RWPE2 (cell line): ENCODE results near the gene PCK1.

Source experiments
- ATAC-seq: fragments of 200-7000 bp; cut with Tn5 transposase; 3 replicates; pipeline ENCODE4 v1.9.1; 2021; ENCODE audit warnings: low read depth
- DNase-seq: peaks from one replicate; pipeline ENCODE4 v3.0.0-alpha.2; 2020; ENCODE audit warnings: low spot score
- H3K27ac ChIP-seq: fragments of 450-650 bp; 2 replicates; pipeline ENCODE4 v1.5.1; 2017; ENCODE audit warnings: mild to moderate bottlenecking; ENCODE audit not compliant: poor library complexity, severe bottlenecking
- H3K27me3 ChIP-seq: fragments of 250-450 bp; sonication (Bioruptor Pico); 2 replicates; pipeline ENCODE4 v1.5.1; 2021; ENCODE audit warnings: mild to moderate bottlenecking, moderate library complexity; ENCODE audit not compliant: insufficient read depth, poor library complexity, severe bottlenecking
- H3K36me3 ChIP-seq: fragments of 250-450 bp; sonication (Bioruptor Pico); 2 replicates; pipeline ENCODE4 v1.5.1; 2020; ENCODE audit warnings: low read depth, mild to moderate bottlenecking, moderate library complexity
- H3K4me1 ChIP-seq: fragments of 250-450 bp; sonication (Bioruptor Pico); 2 replicates; pipeline ENCODE4 v1.5.1; 2021; ENCODE audit warnings: mild to moderate bottlenecking, moderate library complexity; ENCODE audit not compliant: insufficient read depth, poor library complexity, severe bottlenecking
- H3K4me3 ChIP-seq: fragments of 250-450 bp; sonication (Bioruptor Pico); 2 replicates; pipeline ENCODE4 v1.5.1; 2021; ENCODE audit warnings: mild to moderate bottlenecking, moderate library complexity; ENCODE audit not compliant: severe bottlenecking
- H3K9me3 ChIP-seq: fragments of 250-450 bp; sonication (Bioruptor Pico); 2 replicates; pipeline ENCODE4 v1.5.1; 2021; ENCODE audit warnings: mild to moderate bottlenecking, moderate library complexity; ENCODE audit not compliant: severe bottlenecking
- TF ChIP-seq, protein P1 (sequence below): fragments of 450-650 bp; IDR thresholded peaks from one replicate; pipeline ENCODE4 v1.5.1; 2017; ENCODE audit warnings: mild to moderate bottlenecking, moderate library complexity; ENCODE audit not compliant: poor library complexity, severe bottlenecking

Gene PCK1

DNA sequence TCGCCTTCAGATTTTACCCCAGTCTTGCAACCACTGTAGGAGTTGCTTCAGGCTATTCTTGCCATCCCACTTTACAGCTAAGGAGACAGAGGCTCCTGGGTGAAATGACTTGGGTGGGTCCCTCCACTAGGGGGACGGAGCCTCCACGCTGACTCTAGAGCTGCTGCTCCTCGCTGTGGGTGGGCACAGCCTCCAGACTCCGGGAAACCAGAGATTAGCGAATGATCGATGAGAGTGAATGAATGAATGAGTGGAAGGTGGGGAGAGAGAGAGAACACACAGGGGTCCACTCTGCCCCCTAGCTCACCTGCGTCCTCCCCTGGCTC, 48.9 kb downstream of the PCK1 start:
- H3K4me1 ChIP-seq: no peaks in the 10 kb centered on the region
- no peak overlapping the region for H3K4me3 ChIP-seq
- peaks cover 17% of the 10 kb centered on the region for H3K27me3 ChIP-seq
- no peak overlapping the region for H3K27ac ChIP-seq
- no peak for DNase-seq
- H3K36me3 ChIP-seq: no peaks in the 10 kb centered on the region
- no peak for ATAC-seq
- TF ChIP-seq, protein P1, sequence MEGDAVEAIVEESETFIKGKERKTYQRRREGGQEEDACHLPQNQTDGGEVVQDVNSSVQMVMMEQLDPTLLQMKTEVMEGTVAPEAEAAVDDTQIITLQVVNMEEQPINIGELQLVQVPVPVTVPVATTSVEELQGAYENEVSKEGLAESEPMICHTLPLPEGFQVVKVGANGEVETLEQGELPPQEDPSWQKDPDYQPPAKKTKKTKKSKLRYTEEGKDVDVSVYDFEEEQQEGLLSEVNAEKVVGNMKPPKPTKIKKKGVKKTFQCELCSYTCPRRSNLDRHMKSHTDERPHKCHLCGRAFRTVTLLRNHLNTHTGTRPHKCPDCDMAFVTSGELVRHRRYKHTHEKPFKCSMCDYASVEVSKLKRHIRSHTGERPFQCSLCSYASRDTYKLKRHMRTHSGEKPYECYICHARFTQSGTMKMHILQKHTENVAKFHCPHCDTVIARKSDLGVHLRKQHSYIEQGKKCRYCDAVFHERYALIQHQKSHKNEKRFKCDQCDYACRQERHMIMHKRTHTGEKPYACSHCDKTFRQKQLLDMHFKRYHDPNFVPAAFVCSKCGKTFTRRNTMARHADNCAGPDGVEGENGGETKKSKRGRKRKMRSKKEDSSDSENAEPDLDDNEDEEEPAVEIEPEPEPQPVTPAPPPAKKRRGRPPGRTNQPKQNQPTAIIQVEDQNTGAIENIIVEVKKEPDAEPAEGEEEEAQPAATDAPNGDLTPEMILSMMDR: no peak
- H3K9me3 ChIP-seq: no peaks in the 10 kb centered on the region

DNA sequence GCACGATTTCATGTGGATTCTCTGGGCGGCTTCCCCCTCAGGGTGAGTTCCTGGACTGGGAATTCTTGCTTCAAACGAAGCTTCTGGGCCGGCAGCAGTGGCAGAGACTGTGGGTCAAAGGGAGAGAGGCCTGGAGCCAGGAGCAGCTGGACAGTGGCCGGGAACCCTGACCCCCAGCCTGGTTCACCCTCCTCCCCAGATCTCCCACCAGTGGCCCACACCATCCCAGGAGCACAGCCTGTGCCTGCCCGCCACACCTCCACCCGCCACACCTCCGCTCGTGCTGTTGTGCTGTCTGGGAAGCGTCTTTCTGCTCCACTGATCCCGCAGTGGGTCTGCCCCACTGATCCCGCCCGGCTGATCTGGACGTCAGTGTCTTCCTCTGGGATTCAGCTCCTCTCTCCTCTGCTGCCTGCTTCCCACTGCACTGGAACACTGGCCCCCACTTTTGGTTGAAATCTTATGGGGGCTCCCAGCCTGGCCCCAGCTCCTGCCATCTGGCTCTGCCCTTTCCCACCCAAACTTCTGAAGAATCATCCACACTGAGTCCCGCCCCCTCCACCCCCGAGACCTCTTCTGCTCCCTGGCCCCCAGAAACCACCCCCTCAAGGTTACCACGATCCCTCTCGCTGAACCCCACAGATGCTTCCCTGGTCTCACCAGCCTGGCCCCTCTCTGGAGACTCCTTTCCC, 49.5 kb downstream of the PCK1 start:
- Histone ChIP-seq H3K4me1 (no peaks in the 10 kb centered on the region), H3K9me3 (no peaks in the 10 kb centered on the region), H3K27me3 (peaks cover 17% of the 10 kb centered on the region), H3K36me3 (no peaks in the 10 kb centered on the region), H3K4me3 (no peak overlapping the region), H3K27ac (no peak overlapping the region)
- TF ChIP-seq, protein P1: no peak
- peak; percentile 82 for DNase-seq
- 0 out of 3 replicates have a peak, but pooled peaks have one; percentile 7 for ATAC-seq

DNA sequence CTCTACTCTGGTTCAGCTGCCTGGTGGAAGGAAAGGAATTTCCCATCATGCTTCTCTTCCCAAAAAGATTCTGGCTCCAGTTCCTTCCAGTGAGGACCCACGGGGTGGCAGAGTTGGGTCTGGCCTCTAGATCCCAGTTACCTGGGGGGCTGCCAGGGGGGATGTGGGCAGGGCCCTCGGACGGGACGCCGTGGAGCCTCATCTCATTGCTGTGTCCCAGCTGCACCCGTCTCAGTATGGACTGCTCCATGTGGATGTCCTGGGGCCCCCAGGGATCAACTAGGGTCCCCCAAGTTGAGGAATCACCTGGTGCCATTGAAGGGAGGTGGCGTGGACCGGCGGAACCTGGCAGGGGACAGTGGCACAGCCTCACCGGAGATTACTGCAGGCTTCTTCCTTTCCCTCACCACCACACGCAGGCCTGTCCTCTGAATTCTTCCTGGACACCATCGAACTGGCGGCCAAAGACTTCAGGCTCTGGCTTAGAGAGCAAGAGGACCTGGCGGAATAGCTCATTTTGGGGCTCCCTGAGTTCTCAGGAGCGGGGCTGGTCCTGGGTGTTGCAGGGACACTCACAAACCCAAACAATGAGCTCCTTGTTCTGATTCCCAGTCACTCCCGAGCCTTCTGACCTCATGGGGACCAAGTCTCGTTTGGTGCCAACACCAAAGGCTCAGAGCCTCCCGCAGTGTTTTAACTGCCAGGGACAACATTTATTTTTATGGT, 50.8 kb downstream of the PCK1 start:
- Histone ChIP-seq H3K4me3 (no peak overlapping the region), H3K4me1 (no peaks in the 10 kb centered on the region), H3K36me3 (no peaks in the 10 kb centered on the region), H3K27ac (no peak overlapping the region), H3K27me3 (peaks cover 17% of the 10 kb centered on the region), H3K9me3 (no peaks in the 10 kb centered on the region)
- no peak for ATAC-seq
- TF ChIP-seq, protein P1: no peak
- peak; percentile 78 for DNase-seq

DNA sequence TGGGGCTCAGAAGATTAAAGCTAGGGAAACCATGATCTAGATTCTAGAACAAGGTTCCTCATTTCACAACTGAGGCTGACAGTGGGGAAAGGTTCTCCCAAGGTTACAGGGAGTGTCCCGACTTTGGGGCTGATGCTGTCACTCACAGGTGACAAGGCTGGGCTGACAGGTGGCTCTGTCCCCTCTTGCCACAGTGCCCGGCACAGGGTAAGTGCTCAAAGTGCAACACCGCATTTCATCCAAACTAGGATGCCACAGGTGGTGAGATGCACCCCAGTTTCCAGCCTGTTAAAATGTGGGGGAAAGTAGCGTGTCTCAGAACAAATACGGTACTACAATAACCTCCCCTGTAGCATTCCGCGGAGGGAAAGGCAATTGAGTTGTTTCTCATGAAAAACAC, 51.5 kb downstream of the PCK1 start:
- Histone ChIP-seq H3K36me3 (no peaks in the 10 kb centered on the region), H3K27ac (no peak overlapping the region), H3K4me1 (no peaks in the 10 kb centered on the region), H3K27me3 (peaks cover 10% of the 10 kb centered on the region), H3K9me3 (no peaks in the 10 kb centered on the region), H3K4me3 (no peak overlapping the region)
- TF ChIP-seq, protein P1: no peak
- no peak for ATAC-seq
- peak; percentile 67 for DNase-seq

DNA sequence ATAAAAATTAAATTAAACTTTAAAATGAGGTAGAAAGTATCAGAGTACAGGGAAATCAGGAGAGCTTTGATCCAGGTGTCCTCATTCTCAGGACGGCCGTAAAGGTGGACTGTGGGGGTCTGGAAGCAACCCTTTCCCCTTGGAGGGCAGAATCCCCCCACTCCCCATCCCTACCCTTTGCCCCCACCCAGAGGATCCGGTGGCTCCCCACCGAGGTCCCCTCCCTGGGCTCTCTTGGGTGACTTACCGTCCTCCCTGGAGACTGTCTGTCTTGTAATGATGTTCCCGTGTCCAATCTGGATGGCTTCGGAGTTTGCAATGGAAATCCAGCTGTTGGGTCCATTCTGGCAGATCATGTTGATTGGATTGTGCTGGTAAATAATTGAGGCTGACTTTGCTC, 52.0 kb downstream of the PCK1 start:
- peaks cover 6% of the 10 kb centered on the region for H3K27me3 ChIP-seq
- peaks cover 3% of the 10 kb centered on the region for H3K4me1 ChIP-seq
- no peaks in the 10 kb centered on the region for H3K9me3 ChIP-seq
- ATAC-seq (no peak), DNase-seq (peak; percentile 64)
- no peak overlapping the region for H3K27ac ChIP-seq
- H3K4me3 ChIP-seq: no peak overlapping the region
- no peaks in the 10 kb centered on the region for H3K36me3 ChIP-seq
- TF ChIP-seq, protein P1: no peak
